CD4-positive, alpha-beta T cell treated with Interleukin-15 for 4 hours (primary cell): Measurements from ENCODE around the gene SLC39A11.
"Not testable (repeated sequence)": the region's sequence is repeated elsewhere in the genome, so short reads cannot be mapped to it uniquely, and the experiment has no call there.

Source experiments
- DNase-seq: peaks from one replicate; pipeline ENCODE4 v3.0.0-alpha.2; 2020; ENCODE audit warnings: low spot score

SLC39A11 gene

GRCh38 chr17:73071066-73071999 lies 21.2 kb downstream of the SLC39A11 start:
- no peak for DNase-seq

- no peak for DNase-seq
Observed at GRCh38 chr17:73069841-73070240, 22.6 kb downstream of the SLC39A11 start.

GRCh38 chr17:73069164-73069770 lies 23.2 kb downstream of the SLC39A11 start:
- no peak for DNase-seq

- no peak for DNase-seq
Observed at GRCh38 chr17:73068322-73069153, 23.9 kb downstream of the SLC39A11 start.

- not testable (repeated sequence) for DNase-seq
Observed at GRCh38 chr17:73067699-73068098, 24.8 kb downstream of the SLC39A11 start.

GRCh38 chr17:73067075-73067474 lies 25.4 kb downstream of the SLC39A11 start:
- no peak for DNase-seq

GRCh38 chr17:73066148-73066884 lies 26.2 kb downstream of the SLC39A11 start:
- DNase-seq, result no peak

GRCh38 chr17:73065376-73065775 lies 27.1 kb downstream of the SLC39A11 start:
- DNase-seq, result no peak

- DNase-seq, result no peak
Observed at GRCh38 chr17:73064084-73064938, 28.2 kb downstream of the SLC39A11 start.

GRCh38 chr17:73062726-73063125 lies 29.8 kb downstream of the SLC39A11 start:
- DNase-seq, result no peak

- no peak for DNase-seq
Observed at GRCh38 chr17:73061161-73061560, 31.3 kb downstream of the SLC39A11 start.

GRCh38 chr17:73060721-73061120 lies 31.8 kb downstream of the SLC39A11 start:
- DNase-seq, result no peak

- DNase-seq, result not testable (repeated sequence)
Observed at GRCh38 chr17:73059713-73060112, 32.8 kb downstream of the SLC39A11 start.

- no peak for DNase-seq
Observed at GRCh38 chr17:73058022-73058421, 34.5 kb downstream of the SLC39A11 start.

GRCh38 chr17:73057196-73057595 lies 35.3 kb downstream of the SLC39A11 start:
- DNase-seq, result no peak

GRCh38 chr17:73052923-73053322 lies 39.6 kb downstream of the SLC39A11 start:
- no peak for DNase-seq

- no peak for DNase-seq
Observed at GRCh38 chr17:73050797-73051196, 41.7 kb downstream of the SLC39A11 start.

- no peak for DNase-seq
Observed at GRCh38 chr17:73048170-73048569, 44.3 kb downstream of the SLC39A11 start.

GRCh38 chr17:73045724-73046123 lies 46.8 kb downstream of the SLC39A11 start:
- no peak for DNase-seq

- DNase-seq, result no peak
Observed at GRCh38 chr17:73043686-73044581, 48.6 kb downstream of the SLC39A11 start.
